ENCODE measurements around the gene TARBP1.
"Not testable (repeated sequence)": the region's sequence is repeated elsewhere in the genome, so short reads cannot be mapped to it uniquely, and the experiment has no call there.

The TARBP1 gene

DNA sequence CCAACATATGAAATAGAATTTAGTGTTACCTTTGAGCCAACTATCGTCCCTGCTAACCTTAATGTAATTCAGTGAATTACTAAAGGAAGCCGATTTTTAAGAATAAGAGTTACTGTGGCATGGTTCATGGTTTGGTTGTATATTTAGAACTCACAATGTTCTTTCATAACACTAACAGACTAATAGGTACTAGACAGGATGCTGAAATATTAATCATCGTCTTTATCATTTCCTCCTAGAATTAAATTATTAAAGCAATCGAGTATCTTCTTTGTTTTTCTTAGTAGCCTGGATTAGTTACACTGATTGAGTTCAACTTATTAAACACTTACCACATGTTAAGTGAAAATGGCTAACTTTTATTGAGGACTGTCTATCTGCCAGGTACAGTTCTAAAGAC, 47.7 kb downstream of the TARBP1 start:
- DNase-seq, result no peak

- DNase-seq, result no peak
Measured at GRCh38 chr1:234430691-234431090, 48.3 kb downstream of the TARBP1 start.

DNA sequence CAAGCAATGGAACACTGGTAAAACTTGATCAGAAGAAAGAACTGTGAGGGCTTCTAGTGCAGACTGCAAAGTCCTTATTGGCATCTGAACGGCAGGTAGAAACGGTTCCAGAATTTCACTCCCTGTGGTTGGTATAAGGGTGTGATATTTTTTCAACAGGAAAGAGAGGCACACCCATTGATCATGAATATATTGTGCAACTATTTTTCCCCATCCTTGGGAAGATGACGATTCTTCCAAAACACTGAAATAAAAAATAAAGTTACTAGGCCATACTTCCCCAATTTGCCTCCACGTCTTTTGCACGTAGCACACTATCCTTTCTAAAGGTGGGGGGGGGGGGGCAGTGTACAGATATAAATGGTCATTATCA, 49.6 kb downstream of the TARBP1 start:
- no peak for DNase-seq

- no peak for DNase-seq
Measured at GRCh38 chr1:234427950-234428646, 50.9 kb downstream of the TARBP1 start.

GRCh38 chr1:234413990-234414389, 65.0 kb downstream of the TARBP1 start:
- no peak for DNase-seq

DNA sequence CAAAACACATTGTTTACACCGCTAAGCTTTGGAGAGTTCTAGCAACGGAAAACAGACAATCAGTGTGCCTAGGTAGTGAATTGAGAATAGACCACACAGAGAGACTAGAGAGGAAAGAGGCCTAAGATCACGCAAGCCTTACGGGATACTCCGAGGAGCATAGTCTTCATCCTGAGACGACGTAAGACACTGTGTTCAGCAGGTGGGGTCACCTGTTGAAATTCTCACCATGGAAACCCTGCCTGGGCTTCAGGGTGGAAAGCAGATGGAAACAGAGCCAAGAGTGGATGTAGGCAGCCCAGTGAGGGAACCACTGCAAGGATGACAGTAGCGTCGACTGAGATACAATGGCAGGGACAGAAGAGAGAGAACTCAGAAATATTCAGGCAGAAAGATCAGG, 65.5 kb downstream of the TARBP1 start:
- no peak for DNase-seq

- DNase-seq, result no peak
Measured at GRCh38 chr1:234412830-234413229, 66.1 kb downstream of the TARBP1 start.

DNA sequence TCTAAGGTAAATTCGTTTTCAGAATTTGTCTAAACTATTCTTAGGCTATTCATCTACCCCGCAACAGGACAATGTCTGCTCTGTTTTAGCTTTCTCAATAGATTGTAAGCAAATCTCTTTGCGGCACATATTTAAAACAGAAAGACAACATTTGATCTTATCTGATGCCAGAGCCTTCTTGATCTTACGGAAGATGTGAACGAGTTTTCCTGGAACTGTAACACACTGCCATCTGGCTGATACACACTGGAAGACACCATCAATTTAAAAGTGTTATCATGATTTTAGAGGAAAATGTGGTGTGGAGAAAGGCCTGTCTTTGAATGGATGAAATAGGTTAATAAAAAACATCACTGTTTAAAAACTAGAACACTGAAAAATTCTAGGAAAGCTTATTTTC, 69.7 kb downstream of the TARBP1 start:
- peak in 1 of 2 donors; percentile 5 for DNase-seq

DNA sequence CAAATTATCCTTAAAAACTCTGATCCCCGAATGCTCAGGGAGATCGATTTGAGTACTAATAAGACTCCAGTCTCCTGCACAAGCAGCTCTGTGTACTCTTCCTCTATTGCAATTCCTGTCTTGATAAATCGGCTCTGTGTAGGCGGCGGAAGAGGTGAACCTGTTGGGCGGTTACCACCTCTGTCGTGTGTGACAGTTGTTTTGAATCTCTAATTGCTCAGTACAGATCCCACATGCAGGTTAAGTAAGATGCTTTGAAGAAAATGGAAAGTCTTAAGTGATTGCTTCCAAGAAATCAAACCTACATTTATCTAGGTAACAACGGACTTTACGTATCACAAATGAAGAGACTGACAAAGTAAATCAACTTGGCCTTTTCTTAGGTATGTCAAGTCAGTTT, 70.2 kb downstream of the TARBP1 start:
- no peak for DNase-seq

GRCh38 chr1:234406871-234407270, 72.1 kb downstream of the TARBP1 start:
- no peak for DNase-seq

DNA sequence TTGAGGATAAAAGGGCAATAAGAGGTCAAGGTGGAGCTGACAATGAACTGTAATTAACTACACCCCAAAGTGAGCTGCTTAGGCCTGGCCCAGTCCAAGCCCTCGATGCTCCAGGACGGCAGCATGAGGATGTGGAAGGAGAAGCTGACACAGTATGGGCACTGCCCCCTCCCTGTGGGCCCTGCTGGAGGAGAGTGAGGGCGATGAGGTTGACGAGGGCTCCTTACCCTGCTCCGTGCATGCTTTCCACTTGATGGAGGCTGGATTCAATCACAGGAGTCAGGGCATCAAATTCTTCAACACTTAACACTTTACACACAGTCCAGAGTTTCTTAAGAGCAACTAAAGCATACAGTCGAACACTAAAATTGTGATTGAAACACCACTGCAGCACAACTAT, 73.3 kb downstream of the TARBP1 start:
- DNase-seq, result no peak

GRCh38 chr1:234402939-234403338, 76.0 kb downstream of the TARBP1 start:
- no peak for DNase-seq

- no peak for DNase-seq
Measured at GRCh38 chr1:234401658-234402057, 77.3 kb downstream of the TARBP1 start.

DNA sequence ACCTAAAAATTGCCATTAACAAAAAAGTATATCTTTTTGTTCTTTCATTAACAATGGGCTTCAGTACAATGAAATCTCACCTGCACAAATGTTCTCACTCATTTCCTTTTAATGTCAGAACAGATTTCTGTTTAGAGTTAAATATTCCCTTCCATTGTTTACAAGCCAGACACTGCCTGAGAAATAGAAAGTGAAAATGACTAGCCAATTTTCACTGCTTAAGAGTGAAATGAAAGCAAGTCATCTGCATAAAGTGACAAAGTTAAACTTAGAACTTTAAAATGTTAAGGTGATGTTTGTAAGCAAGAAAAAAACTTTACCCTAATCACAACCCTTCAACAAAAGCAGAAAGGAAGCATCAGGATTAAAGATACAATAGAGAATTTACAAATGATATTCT, 78.2 kb downstream of the TARBP1 start:
- no peak for DNase-seq

- not testable (repeated sequence) for DNase-seq
Measured at GRCh38 chr1:234399515-234399914, 79.5 kb downstream of the TARBP1 start.

- DNase-seq, result peak; percentile 59 to 66
Measured at GRCh38 chr1:234398849-234399381, 80.1 kb downstream of the TARBP1 start.

DNA sequence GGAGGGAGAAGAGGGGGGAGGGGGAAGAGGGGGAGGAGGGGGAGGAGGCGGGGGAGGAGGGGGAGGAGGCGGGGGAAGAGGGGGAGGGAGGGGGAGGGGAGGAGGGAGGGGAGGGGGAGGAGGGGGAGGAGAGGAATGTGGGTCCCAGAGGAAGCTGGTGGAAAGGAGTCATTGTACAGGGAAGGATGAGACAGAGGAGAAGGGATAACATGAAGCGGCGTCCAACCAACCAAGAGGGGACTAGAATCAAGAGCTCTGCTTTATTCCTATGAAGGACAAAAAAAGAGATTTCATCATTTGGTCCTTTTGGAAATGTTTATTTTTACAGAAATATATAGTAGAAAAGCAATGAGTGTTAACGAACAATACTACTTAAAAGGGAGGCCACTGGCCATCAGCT, 81.2 kb downstream of the TARBP1 start:
- no peak for DNase-seq

DNA sequence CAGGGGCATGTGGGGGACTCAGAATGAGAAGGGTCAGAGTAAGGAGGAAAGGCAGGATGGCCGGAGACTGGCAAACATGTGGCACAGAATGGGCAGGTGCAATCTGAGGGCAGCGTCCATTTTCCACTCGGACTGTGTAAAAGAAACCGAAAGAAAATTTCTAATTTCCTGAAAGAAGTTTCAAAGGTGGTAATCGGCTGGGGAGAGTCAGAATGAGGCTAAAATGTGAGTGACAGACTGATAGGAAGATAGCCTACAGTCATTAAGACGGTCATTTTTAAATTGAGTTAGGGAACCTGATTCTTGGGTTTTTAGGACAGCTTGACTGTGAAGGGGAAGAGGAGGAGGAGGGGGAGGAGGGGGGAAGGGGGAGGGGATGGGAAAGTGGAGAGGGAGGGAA, 82.1 kb downstream of the TARBP1 start:
- no peak for DNase-seq

DNA sequence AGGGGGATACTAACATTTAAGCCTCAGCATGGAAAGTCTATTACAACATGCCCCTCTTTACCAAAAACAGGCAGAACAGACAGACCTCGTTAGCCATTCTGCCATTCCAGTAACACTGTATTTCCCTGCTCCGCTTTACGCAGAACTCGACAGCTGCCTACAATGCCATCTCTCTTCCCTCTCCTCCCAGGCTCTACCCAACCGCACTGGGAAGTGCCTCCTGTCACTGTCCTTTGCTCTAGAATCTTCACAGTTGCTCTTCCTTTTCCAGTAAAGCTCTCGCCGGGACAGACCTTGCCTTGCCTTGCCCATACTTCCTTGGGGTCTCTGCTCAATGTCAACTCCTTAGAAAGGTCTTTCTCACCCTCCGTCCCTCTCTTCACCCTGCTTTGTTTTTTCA, 82.9 kb downstream of the TARBP1 start:
- peak in 1 of 2 donors; percentile 7 for DNase-seq

DNA sequence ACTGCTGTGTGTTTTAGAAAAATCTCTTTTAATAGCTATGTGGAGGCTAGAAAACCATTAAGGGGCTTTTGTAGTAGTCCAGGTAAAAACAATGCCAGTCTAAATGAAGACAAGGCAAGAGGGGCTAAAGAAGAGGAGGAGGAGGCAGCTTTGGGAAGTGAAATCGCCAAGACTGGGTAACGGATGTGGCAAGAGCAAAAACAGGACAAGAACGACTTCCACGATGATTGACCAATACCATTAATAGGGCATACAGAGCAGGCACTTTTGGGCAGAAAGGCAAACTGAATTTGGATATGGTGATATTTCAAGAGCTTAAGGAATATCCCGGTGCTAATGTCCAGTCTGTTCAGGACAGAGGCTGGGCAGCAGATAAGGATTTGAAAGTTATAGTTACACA, 83.7 kb downstream of the TARBP1 start:
- peak; percentile 20 to 29 for DNase-seq

DNA sequence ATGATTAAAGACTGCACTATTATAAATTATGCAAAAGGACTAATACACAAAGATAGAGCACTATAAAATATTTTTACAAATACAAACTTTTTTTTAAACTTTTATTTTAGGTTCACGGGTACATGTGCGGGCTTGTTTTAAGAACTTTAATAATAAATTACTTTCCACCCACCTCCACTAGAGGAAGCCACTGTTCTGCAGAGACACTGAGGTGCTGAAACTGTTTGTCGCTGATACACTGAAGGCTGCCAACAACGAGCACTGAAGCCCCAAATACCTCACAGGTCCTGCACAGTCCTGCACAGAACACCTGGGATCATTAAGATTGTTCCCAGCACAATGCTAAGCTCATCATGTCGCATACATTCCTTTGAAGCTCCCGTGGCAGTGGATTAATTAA, 85.8 kb downstream of the TARBP1 start:
- DNase-seq, result no peak

- DNase-seq, result no peak
Measured at GRCh38 chr1:234388094-234388493, 90.9 kb downstream of the TARBP1 start.

DNA sequence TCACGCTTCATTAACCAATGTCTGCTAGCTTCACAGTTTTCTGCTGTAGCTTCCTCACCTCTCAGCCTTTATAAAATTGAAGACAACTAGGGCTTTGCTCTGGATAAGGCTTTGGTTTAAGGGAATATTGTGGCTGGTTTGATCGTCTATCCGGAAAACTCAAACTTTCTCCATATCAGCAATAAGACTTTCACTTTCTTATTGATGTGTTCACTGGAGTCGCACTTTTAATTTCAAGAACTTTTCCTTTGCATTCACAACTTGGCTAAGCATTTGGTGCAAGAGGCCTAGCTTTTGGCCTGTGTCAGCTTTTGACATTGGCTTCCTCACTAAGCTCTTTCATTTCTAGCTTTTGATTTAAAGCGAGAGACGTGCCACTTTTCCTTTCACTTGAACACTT, 92.9 kb downstream of the TARBP1 start:
- no peak for DNase-seq

GRCh38 chr1:234381699-234382555, 97.1 kb downstream of the TARBP1 start:
- DNase-seq, result no peak

Data from inflammatory macrophage (primary cell).